C1 segment of cervical spinal cord (tissue), 14 donors: ENCODE measurements around the gene ANKH.

Source experiments
- DNase-seq, 14 donors: peaks; one replicate each; lab custom pipeline; 2025; lab: John Stamatoyannopoulos, UW

ANKH gene

GRCh38 chr5:14765587-14765986, 106.0 kb downstream of the ANKH start:
- no peak for DNase-seq

DNA sequence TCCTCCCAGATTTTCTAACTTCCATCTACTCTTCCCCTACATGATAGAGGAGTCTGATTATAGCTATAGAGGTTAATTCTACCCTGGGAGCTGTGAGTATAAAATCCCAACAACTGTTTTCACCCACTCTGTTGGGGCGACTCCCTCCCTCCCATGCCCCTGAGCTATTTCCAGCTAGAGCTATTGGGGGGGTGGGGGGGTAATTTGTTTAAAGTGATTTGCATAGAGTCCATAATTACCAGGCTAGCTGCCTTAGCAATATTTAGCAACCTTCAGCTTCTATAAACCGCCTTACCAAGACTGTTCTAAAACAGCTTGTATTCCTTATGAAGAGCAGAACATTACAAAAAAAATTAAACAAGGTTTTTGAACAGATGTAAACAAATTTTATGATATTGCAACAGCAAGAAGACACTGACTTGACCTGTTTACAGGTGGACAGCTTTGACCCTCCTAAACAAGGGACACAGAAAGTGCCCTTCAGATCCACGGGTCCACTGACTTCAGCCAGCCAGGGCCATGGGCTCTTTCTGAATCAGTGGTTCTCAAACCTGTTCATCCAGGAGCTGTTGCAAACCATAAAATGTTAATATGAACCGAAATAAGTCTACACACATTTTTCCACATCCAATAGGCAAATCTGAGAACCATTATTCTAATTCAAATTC, 108.9 kb downstream of the ANKH start:
- DNase-seq, result no peak

- no peak for DNase-seq
Measured at GRCh38 chr5:14760548-14761002, 111.0 kb downstream of the ANKH start.

DNA sequence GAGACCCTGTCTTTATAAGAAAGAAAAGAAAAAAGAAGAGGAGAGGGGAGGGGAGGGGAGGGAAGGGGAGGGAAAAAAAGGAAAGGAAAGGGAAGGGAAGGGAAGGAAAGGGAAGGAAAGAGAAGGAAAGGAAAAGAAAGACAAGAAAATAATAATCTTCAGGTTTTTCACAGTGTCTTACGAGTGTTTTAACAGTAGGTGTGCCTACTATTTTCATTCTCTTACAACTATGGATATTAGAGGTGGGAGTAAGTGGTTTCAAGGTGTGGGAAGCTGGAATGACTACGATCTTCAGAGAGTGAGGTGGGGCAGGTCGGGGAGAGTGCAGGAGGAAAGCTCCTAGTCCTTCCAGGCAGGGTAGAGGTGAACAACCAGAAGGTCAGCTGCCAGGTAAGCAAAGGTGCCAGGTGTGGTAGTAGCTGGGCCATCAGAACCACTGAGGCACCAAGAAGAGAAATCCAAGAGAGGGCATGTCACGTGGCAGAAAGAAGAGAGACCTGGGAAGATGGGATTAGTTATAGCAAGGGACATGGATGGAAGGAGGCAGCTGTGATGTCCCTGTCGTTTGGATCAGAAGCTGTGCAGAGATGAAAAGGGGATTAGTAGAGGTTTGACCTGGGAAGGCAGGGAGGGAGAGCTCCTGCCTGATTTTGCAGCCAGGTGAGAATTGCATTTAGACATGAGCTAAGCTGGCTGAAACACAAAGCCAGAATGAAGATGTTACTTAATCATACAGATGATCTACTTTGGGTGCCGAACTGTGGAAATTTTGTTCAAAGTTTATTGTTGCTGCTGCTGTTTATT, 111.6 kb downstream of the ANKH start:
- DNase-seq, result no peak

GRCh38 chr5:14757850-14758249, 113.7 kb downstream of the ANKH start:
- DNase-seq, result no peak

GRCh38 chr5:14756478-14756877, 115.1 kb downstream of the ANKH start:
- no peak for DNase-seq

DNA sequence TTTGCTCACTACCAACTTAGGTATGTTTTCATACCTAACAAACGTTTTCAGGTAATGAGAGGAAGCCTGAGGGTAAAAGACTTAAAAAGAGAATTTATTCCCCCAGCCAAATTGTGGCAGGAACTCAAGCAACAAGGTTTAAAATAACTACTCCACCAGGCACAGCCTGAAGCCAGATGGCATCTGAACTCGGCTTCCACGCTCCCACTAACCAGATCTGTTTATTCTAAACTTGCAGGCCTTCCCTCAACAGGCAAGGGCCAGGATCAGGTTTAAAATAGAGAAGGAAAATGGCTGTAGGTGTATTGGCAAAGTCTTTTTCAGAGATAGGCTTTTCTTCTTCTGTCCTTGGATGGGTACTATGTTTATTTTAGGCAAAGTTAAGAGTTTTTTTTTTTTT, 117.6 kb downstream of the ANKH start:
- DNase-seq, result peak in 1 of 14 donors; percentile 89

- DNase-seq, result no peak
Measured at GRCh38 chr5:14753292-14753691, 118.3 kb downstream of the ANKH start.

- DNase-seq, result no peak
Measured at GRCh38 chr5:14752497-14753071, 119.0 kb downstream of the ANKH start.

DNA sequence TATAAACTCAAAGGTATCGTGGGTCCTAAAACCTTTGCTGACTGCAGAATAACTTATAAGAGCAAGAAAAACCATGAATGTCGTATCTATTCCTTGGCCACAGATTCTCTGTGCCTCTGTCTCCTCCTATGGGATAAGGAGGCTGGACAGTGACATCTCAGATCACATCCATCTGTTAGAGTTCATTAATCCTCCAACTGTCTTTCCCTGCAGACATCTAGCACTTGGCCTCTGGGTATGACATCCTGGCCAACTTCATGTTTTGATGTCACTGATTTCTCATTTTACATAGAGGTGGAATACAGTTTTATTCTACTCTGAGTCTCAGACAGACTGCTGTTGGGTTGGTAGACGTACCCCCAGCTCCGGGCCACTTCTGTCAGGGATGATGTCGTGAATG, 120.9 kb downstream of the ANKH start:
- peak in 1 of 14 donors; percentile 58 for DNase-seq

DNA sequence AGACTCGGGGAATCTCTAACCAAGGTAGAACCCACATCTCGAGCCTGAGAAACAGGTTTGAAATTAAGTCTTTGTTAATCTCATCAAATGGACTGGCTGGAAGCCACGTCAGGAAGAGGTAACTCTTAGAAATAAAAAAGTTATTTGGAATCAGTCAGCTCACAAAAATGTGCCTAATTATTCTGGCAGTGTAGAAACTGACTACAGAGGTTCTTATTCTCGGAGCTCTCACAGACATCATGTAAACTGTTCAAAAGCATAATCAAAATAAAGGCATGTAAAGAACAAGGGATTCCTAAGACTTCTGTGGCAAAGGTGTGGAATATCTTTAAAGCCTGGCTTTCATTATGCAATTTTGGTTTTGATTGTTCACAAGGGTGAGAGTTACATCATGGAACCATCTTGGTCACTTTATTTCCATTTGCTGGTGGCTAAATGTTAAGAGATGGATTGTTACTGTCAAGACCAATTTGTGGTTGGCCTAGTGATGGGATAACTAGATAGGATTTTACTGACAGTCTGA, 121.9 kb downstream of the ANKH start:
- no peak for DNase-seq

GRCh38 chr5:14748180-14748900, 123.2 kb downstream of the ANKH start:
- DNase-seq, result no peak

GRCh38 chr5:14745753-14746152, 125.8 kb downstream of the ANKH start:
- DNase-seq, result no peak

DNA sequence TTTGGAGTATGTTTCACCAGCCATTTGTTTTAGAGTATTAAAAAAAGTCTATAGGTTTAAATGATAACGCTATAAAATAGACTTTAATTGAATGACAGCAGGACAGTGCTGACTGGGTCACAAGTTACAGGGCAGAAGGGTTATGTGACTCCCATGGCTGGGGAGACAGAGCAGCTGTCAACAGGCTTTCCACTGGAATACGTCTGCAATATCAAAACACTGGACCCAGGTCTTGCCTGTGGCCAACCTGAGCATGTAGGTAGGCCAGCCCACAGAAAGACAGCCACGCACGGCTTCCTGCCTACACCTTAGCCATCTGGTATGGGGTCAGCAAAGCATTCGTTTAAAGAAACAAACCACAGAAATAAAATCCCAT, 126.4 kb downstream of the ANKH start:
- no peak for DNase-seq

GRCh38 chr5:14744296-14745187, 127.0 kb downstream of the ANKH start:
- DNase-seq, result no peak

GRCh38 chr5:14743601-14744295, 127.8 kb downstream of the ANKH start:
- DNase-seq, result no peak

DNA sequence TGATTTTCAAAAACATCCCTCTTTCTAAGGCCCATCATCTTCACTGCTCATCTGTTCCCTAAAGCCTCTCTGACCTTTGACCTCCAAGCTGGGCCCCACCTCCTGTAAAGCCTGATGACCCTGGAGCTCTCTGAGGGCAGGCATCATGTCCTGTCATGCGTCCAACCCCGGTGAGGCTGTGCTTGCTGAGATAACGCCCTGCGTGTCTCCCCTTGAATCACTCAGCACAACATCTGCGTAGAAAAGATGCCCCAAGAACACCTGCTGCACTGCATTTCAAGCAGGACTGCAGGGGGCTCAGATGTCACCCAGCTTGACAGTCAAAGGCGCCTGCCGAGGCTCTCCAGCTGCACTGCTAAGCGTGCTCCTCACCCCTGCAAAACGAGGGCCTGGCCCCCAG, 129.1 kb downstream of the ANKH start:
- DNase-seq, result no peak

DNA sequence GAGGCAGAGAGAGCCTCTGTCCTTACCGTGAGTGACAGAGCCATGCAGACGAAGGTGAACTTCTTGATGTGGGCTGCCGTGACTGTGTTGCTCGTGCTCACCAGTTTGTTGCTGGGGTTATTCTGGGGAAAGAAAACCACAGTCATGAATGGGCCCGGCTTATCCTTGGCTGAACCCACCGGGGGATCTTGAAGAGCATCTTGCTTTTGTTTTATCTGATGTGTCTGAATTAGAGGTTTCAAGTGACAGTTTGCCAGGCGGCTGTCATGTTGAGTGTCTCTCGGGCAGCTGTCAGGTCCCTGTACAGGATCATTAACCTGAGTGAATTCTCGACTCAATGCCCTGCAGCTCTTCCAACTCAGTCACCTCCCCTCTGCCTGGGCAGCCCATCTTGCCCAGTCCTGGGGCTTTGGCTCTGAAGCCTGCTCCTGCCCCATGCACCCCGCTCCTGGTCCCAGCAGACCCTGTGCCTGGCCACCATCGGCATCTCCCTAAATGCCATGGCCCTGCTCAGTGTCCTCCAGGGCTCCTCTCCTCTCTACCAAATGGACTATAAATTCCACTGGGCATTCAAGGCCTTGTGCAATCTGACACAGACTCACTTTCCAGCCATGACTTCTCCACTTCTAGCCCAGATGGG, 129.7 kb downstream of the ANKH start:
- DNase-seq, result no peak

- DNase-seq, result no peak
Measured at GRCh38 chr5:14741131-14741530, 130.4 kb downstream of the ANKH start.

- DNase-seq, result no peak
Measured at GRCh38 chr5:14739981-14740380, 131.6 kb downstream of the ANKH start.
